HepG2 (cell line): ENCODE data around the gene DDX19B. TPM values are rescaled to one million over a fixed set of nuclear protein-coding genes. Genes with fewer than 3 reads are reported as not detected.

Source experiments
- ELF3 ChIP-seq: IDR thresholded peaks from 2 replicates; pipeline ENCODE4 v1.6.1; 2016; ENCODE audit warnings: missing genetic modification reagents, missing compliant biosample characterization
- HNF1B ChIP-seq: sonication (generic); formaldehyde crosslinking; IDR thresholded peaks from 2 replicates; pipeline ENCODE4 v1.5.1; 2020; ENCODE audit warnings: mild to moderate bottlenecking, moderate library complexity, missing genetic modification reagents
- MTF2 ChIP-seq: sonication (generic); formaldehyde crosslinking; IDR thresholded peaks from 2 replicates; pipeline ENCODE4 v1.5.0; 2020; ENCODE audit warnings: missing genetic modification reagents, borderline replicate concordance
- SKIL ChIP-seq: sonication (generic); formaldehyde crosslinking; IDR thresholded peaks from 2 replicates; pipeline ENCODE4 v1.8.0; 2022; ENCODE audit warnings: missing genetic modification reagents, mild to moderate bottlenecking, moderate library complexity, borderline replicate concordance
- U2AF2 ChIP-seq: fragments of 200-400 bp; formaldehyde crosslinking; IDR thresholded peaks from 2 replicates; pipeline ENCODE4 v1.6.1; 2017; ENCODE audit warnings: low read depth, mild to moderate bottlenecking, low read length
- ZBED4 ChIP-seq: sonication (generic); formaldehyde crosslinking; IDR thresholded peaks from 2 replicates; pipeline ENCODE4 v1.4.0; 2020; ENCODE audit warnings: missing genetic modification reagents, borderline replicate concordance
- ZNF143 ChIP-seq: sonication (generic); formaldehyde crosslinking; IDR thresholded peaks from 2 replicates; pipeline ENCODE4 v1.4.0; 2020; ENCODE audit warnings: missing genetic modification reagents
- ZNF260 ChIP-seq: sonication (generic); formaldehyde crosslinking; IDR thresholded peaks from 2 replicates; pipeline ENCODE4 v1.4.0; 2020; ENCODE audit warnings: missing genetic modification reagents, low read depth, mild to moderate bottlenecking, borderline replicate concordance
- ZNF317 ChIP-seq: sonication (generic); formaldehyde crosslinking; IDR thresholded peaks from 2 replicates; pipeline ENCODE4 v1.5.0; 2020; ENCODE audit warnings: mild to moderate bottlenecking, missing genetic modification reagents
- ZNF766 ChIP-seq: sonication (generic); formaldehyde crosslinking; IDR thresholded peaks from 2 replicates; pipeline ENCODE4 v1.5.0; 2020; ENCODE audit warnings: missing genetic modification reagents, borderline replicate concordance
- ZNF788 ChIP-seq: sonication (generic); formaldehyde crosslinking; IDR thresholded peaks from 2 replicates; pipeline ENCODE4 v1.5.0; 2020; ENCODE audit warnings: mild to moderate bottlenecking, missing genetic modification reagents, borderline replicate concordance
- ZNF883 ChIP-seq: sonication (generic); formaldehyde crosslinking; IDR thresholded peaks from 2 replicates; pipeline ENCODE4 v1.5.1; 2020; ENCODE audit warnings: mild to moderate bottlenecking, missing genetic modification reagents; ENCODE audit errors: not compliant biosample characterization
- ZUFSP ChIP-seq: sonication (generic); formaldehyde crosslinking; IDR thresholded peaks from 2 replicates; pipeline ENCODE4 v1.9.0; 2021; ENCODE audit warnings: missing genetic modification reagents, mild to moderate bottlenecking, borderline replicate concordance
- polyA plus RNA-seq, 8 experiments: library from polyadenylated mRNA; depleted of rRNA in 3 of 8; stranded (reverse) in 7 of 8; unstranded in 1 of 8; fragments of >200 nt; fragmentation: Illumina TruSeq in 4 of 8; extraction: Trizol in 4 of 8; gene quantifications; 2 replicates each; pipeline versions ENCODE4 v1.2.1 to v1.2.3, GENCODE V29; 2011 to 2016; ENCODE audit warnings: low read depth in 4 of 8, missing spikeins in 1 of 8, mixed read lengths in 1 of 8; ENCODE audit not compliant: insufficient read depth in 1 of 8
- total RNA-seq, 5 experiments: library from RNA; depleted of rRNA; stranded (reverse); fragments of >200 nt; fragmentation: Illumina TruSeq; extraction: Trizol; gene quantifications; 2 replicates each; pipeline ENCODE4 v1.2.3, GENCODE V29; 2016; ENCODE audit warnings: low read depth in 1 of 5
- TF ChIP-seq, protein P1 (sequence below): sonication (generic); formaldehyde crosslinking; IDR thresholded peaks from 2 replicates; pipeline ENCODE4 v1.5.1; 2020; ENCODE audit warnings: missing genetic modification reagents, mild to moderate bottlenecking, borderline replicate concordance
- TF ChIP-seq, protein P2 (sequence below): IDR thresholded peaks from 2 replicates; pipeline ENCODE4 v1.6.1; 2016; ENCODE audit warnings: mild to moderate bottlenecking

The DDX19B gene
- total and polyA plus RNA-seq, 2 of the 13 experiments (the other 11 are each of a cell fraction or from before 2014, with no cell fraction given): 36.2 to 40.0 TPM

- no peak for TF ChIP-seq ZBED4 (CRISPR knock-in tag)
- peak; percentile 8 for TF ChIP-seq ZNF883
- 0 out of 2 replicates have a peak, but pooled peaks have one; percentile 93 for TF ChIP-seq U2AF2
- TF ChIP-seq ZNF317 (CRISPR knock-in tag): 0 out of 2 replicates have a peak, but pooled peaks have one; percentile 22
- TF ChIP-seq ZNF143 (CRISPR knock-in tag): peak; percentile 54
- TF ChIP-seq, protein P1, sequence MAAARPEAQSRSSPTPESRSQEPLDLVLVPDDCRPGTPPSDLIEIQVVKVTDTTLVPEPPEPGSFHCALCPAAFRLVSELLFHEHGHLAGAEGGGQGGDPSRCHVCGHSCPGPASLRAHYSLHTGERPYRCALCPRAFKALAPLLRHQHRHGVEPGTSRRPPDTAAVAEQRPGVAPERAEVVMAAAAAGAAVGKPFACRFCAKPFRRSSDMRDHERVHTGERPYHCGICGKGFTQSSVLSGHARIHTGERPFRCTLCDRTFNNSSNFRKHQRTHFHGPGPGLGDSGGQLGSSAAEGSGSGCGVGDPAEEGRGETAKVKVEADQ (CRISPR knock-in tag): 0 out of 2 replicates have a peak, but pooled peaks have one; percentile 72
- TF ChIP-seq, protein P2, sequence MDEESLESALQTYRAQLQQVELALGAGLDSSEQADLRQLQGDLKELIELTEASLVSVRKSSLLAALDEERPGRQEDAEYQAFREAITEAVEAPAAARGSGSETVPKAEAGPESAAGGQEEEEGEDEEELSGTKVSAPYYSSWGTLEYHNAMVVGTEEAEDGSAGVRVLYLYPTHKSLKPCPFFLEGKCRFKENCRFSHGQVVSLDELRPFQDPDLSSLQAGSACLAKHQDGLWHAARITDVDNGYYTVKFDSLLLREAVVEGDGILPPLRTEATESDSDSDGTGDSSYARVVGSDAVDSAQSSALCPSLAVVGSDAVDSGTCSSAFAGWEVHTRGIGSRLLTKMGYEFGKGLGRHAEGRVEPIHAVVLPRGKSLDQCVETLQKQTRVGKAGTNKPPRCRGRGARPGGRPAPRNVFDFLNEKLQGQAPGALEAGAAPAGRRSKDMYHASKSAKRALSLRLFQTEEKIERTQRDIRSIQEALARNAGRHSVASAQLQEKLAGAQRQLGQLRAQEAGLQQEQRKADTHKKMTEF: peak; percentile 93
- TF ChIP-seq SKIL: 0 out of 2 replicates have a peak, but pooled peaks have one; percentile 7
- TF ChIP-seq MTF2: no peak
- peak; percentile 88 for TF ChIP-seq ELF3 (CRISPR knock-in tag)
- peak; percentile 84 for TF ChIP-seq ZNF788 (CRISPR knock-in tag)
- no peak for TF ChIP-seq ZNF260
- TF ChIP-seq ZNF766 (CRISPR knock-in tag): no peak; the same call in 1 of the 2 replicates
- peak; percentile 81 for TF ChIP-seq HNF1B
- no peak for TF ChIP-seq ZUFSP (CRISPR knock-in tag)
These were observed 82.1 kb downstream of the DDX19B start (continued) for GRCh38 chr16:70380919-70381603.
